Tibial nerve (tissue), 4 donors: ENCODE data around the gene DACH2.

Source experiments
- CTCF ChIP-seq, 5 experiments: fragments of 200-600 bp in 3 of 5; fragments of 450-650 bp in 2 of 5; sonication (generic) in 3 of 5; IDR thresholded peaks; one replicate each; pipeline ENCODE4 v1.5.1; 2016 to 2019; ENCODE audit warnings: antibody characterized with exemption in 5 of 5, mild to moderate bottlenecking in 3 of 5, moderate library complexity in 2 of 5
- EP300 ChIP-seq, 2 donors: sonication (generic); formaldehyde crosslinking; IDR thresholded peaks; one replicate each; pipeline ENCODE4 v1.6.1; 2017; ENCODE audit warnings: antibody characterized with exemption in 2 of 2, mild to moderate bottlenecking in 1 of 2
- POLR2A ChIP-seq, 2 donors: fragments of 450-650 bp; IDR thresholded peaks; one replicate each; pipeline ENCODE4 v1.6.1; 2017; ENCODE audit warnings: antibody characterized with exemption in 2 of 2, mild to moderate bottlenecking in 2 of 2, moderate library complexity in 2 of 2

DNA sequence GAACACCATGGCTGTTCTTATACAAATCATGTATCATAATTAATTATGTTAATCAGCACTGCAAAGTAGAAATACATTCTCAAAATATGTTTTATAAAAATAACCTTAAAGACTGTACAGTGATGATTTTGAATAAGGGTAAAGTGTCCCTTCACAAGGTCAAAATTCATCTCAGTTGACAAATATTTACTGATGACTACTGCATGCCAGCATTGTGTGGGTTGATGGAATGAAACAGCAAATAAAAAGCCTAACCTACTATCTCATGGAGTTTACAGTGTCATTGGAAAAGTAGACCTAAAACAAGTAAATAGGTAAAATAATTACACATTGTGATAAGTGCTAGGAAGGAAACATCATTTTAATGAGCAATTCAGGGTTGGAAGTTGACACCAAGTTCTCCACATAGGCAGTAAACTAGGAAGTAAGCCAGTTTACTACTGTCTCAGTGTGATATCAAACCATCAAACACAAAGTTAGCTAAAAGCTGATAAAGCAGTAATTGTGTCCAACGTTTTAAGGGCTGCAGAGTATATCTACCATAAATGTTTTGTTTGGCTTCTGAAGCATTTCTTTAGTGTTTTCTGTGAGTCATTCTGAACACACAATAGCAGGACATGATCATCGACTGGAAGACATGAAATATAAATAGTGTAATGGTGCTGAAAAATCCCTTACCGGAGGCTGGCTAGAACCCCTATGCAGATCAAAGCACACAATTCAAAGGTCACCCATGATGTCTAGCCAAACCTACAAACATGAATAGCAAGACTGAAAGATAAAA, 221.8 kb downstream of the DACH2 start:
- no peak for TF ChIP-seq CTCF (IDR thresholded peaks at IDR 0.05)
- TF ChIP-seq POLR2A (IDR thresholded peaks at IDR 0.05) = no peak
- TF ChIP-seq EP300 (IDR thresholded peaks at IDR 0.05) = no peak
